Stimulated activated naive CD4-positive, alpha-beta T cell treated with Interleukin-2 at 50 U/mL for 16 hours (primary cell): ENCODE data around the gene SMIM31.

Experiments
- DNase-seq: peaks from one replicate; lab custom pipeline; 2025; lab: John Stamatoyannopoulos, UW

SMIM31 gene

DNA sequence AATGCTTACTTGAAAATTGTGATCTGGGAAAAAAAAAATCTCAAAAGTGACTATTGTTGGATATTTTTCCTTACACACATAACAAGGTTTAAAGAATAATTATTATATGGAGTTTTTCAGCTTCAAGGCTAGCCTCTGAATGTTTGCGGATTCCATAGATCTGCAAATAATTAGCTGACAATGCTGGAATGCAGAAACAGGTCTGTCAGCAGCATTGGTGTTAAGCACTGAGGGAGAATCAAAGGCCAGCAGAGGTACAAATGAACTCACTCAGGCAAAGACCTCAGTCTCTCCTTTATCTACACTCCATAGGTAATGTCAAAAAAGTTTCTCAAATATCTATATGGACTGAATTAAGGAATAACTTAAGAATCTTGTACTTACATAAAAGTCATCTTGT, 35.1 kb downstream of the SMIM31 start:
- DNase-seq, result no peak

DNA sequence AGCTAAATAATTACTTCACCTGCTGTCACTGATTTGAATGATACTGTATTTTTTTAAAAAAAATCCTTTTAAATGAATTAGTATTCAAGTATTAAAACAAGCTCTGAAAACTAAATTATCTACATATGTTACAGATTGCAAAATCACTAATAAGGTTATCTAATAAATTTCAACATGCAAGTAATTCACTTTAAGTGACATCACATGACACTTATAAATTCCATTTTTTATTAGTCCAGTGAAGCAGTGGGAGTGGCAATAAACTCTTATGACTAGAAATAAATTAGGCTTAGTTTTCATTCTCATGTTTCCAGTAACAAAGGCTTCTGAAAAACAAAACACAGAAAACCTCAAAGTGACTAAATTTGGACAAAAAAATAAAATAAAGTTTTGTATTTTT, 36.3 kb downstream of the SMIM31 start:
- DNase-seq, result no peak

DNA sequence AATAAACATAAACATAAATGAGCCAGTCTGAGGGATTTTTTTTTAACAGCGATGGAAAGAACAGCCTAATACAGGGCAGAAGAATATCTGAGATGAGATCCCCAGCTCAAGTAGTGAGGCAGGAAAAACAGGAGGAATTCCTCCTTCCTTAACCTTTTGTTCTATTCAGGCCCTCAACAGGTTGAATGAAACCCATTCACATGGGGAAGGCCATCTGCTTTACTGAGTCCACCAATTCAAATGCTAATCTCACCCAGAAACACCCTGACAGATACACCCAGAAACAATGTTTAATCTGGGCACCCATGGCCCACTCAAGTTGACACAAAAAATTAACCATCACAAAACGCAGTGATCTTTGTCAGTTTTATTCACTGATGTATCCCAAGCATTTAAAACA, 45.5 kb downstream of the SMIM31 start:
- DNase-seq, result no peak

DNA sequence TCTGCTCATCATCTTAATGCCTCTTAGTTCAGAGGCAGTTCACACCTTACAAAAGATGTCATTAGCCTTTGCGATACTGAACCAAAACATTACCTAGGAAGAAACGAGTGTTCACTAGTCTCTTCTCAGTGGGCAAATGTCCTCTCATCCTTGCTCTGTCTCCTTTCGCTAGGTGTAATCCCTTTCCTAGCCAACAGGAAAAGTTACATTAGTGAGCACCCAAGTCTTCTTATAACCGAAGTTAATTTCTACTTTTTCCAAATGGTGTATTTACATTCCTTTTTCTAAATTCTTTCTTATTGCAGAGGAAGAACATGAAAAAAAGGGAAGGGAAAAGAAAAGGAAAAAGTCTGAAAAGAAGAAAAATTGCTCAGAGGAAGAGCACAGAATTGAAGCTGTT, 46.9 kb downstream of the SMIM31 start:
- no peak for DNase-seq

DNA sequence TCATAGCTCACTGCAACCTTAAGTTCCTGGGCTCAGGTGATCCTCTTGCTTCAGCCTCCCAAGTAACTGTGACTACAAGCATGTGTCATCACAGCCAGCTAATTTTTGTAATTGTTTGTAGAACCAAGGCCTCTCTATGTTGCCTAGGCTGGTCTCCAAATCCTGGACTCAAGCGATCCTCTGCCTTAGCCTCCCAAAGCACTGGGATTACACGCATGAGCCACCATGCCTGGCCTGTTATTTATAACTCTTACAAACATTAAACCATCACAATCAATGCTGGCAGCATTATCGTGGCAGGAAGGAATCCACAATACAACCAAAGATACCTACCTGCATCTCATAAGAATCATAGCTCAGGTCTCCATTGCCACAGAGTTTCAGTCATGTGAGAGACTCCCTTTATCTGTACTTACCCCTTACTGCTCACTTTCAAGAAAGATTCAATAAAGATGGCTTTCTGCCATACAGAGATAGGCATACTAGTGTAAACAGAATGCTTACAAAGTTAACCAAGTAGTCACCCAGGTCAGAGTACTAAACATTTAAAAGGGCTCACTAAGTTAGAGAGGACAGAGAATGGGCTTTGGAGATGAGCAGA, 48.5 kb downstream of the SMIM31 start:
- no peak for DNase-seq

DNA sequence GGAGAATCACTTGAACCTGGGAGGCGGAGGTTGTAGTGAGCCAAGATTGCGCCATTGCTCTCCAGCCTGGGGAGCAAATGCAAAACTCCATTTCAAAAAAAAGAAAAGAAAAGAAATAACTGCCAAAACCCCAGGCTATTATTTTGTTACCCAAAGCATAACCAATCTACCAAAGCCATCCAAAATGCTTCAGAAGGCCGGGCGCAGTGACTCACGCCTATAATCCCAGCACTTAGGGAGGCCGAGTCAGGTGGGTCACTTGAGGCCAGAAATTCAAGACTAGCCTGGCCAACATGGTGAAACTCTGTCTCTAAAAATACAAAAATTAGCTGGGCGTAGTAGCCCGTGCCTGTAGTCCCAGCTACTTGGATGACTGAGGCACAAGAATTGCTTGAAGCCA, 49.8 kb downstream of the SMIM31 start:
- no peak for DNase-seq

DNA sequence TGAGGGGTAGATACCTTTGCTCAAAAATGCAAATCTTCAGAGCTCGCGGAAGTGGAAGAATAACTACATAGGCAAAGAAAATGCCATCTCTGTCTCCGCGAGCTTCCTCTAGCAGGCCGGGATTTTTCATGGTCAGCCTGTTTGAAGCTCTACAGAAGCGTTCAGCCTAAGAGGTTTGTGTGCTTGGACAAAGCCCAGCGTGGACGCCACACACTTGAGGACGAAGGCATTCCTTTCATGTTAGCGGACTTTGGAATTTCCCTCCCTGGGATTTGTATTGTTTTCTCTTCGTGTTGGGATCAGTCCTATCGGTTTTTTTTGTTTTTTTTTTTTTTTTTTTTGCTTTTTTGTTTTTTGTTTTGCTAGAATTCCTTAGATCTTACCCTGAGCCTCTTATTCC, 53.7 kb downstream of the SMIM31 start:
- DNase-seq, result no peak

DNA sequence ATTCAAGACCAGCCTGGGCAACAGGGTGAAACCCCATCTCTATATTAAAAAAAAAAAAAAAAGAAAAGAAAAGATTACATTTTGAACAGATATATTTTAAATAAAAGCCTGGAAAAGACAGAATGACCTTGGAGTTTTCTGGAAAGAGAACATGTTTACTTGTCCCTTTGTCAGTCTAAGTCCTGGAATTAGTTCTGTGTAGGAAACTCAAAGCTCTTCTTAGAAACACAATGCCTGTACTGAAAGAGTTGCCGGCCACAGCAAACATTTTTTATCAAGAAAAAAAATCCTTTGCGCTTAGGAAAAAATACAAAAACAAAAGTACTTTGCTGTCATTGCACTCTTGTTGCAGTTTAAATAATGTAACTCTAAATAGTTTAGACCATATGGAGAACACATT, 59.6 kb downstream of the SMIM31 start:
- no peak for DNase-seq

DNA sequence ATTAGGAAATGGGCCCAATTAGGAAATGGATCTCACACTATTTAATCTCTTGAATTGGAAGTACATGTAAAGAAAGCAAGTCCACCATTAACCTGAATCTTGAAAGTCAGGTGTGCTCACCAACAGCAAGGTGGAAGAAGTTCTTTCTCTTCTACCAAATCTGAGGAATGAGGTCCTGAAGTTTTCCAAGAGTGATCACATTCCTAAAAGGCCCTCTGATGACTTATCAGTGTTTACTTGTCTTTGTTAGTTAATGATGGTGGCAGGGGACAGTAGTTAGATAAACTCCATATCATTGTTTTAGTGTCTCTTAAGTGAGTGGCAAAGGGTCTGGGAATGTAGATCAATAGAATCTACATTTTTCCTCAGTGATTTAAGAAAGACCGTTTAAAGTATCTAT, 61.8 kb downstream of the SMIM31 start:
- no peak for DNase-seq

DNA sequence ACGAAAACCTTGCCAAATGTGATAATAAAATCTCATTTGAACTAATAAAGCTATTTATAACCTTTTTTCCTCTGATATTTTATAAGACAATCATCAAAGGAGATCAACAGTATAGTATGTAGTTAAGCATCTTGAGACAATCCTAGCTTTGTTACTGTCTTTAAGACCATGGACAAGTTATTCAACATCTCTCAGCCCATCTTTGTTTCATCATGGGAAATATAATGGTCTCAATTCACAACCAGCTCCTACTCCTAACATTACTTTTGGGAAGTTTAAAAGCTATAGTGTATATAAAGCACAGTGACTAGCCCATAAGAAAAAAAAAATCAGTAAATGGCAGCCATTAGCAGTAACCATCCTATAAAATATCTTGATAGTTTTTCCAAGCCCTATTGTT, 65.4 kb downstream of the SMIM31 start:
- DNase-seq, result no peak

DNA sequence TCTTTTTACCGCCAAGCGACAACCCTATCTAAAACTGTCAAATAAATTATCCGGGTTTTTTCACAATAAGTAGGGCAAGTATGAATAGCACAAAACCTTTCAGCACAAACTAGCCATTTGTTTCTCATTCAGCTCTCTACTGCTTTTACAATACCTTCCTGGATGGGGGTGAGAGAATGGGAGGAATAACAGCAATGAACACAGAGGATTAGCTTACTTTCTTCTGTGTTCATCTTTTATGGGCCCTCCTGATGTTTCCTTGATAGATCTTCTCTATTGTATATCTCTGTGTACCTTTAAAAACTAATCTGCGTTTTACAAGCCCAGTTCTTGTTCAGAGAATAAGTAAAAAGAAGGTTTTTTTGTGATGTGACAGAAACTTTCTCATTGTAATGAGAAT, 67.8 kb downstream of the SMIM31 start:
- no peak for DNase-seq

DNA sequence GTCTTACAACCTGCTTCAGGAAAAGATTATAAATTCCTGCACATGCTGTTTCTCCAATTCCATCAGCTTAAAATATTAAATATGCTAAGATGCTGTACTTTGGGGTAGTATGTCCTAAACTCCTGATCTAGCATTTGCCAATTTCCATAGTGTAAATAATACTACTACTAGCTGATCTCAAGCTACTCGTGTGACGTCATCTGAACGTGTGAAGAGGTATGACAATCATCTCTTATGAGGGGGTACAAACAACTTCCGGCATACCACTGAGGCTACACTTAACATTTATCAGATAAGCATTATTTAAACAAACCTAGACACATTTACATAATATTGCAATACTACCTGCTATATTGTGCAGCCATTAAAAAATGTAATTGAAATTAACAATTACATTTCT, 70.7 kb downstream of the SMIM31 start:
- no peak for DNase-seq

DNA sequence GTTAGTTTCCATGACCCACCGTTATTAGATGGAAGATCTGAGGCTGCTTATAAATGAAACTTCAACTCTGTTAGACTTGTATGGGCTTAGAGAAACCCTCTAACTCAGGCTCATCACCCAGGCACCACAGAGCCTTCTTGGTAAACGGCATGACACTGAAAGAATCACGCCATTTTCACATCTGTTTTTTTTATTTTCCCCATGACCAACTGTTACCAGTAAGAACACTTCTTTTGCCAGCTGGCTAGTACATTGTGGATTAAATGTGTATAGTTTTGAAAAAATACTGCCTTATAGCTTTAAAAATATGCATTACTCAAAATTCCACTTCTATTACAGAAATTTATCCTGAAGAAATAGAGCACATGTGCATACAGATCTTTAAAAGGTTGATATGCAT, 75.0 kb downstream of the SMIM31 start:
- DNase-seq, result no peak

DNA sequence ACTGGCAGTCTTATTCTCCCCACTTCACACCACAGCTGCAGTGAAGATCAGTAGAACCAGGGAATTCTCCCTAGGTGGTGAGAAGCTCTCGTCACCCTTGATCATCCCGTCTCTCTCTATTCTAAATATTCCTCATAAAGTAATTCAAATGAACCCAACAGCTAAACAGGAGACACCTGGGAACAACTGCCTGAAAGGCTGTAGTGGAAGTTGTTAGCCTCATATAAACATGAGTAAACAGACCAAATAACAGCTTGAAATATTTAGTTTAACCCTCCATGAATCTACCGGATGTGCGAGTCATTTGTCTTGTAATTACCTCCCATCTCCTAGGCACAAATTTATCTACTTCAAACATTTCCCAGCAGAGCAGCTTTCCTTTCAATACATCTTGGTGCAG, 92.6 kb downstream of the SMIM31 start:
- DNase-seq, result no peak

DNA sequence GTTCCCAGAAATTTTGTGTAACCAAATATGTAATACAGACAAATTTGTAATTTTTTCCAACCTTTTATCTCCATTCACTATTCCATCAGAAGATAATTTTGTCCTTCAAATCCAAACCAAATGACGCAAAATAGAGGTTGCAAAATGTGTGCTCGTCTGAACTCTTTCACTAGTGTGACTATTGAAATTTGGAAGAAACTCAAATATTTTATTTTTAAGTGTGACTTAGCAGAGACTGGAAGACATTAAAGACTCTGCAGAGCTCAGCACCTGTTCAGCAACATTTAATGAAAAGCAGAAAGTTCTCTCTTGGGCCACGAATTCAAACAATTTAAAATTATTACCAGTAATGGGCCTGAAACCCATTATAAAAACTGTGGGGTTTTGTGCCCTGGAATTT, 93.1 kb downstream of the SMIM31 start:
- no peak for DNase-seq

DNA sequence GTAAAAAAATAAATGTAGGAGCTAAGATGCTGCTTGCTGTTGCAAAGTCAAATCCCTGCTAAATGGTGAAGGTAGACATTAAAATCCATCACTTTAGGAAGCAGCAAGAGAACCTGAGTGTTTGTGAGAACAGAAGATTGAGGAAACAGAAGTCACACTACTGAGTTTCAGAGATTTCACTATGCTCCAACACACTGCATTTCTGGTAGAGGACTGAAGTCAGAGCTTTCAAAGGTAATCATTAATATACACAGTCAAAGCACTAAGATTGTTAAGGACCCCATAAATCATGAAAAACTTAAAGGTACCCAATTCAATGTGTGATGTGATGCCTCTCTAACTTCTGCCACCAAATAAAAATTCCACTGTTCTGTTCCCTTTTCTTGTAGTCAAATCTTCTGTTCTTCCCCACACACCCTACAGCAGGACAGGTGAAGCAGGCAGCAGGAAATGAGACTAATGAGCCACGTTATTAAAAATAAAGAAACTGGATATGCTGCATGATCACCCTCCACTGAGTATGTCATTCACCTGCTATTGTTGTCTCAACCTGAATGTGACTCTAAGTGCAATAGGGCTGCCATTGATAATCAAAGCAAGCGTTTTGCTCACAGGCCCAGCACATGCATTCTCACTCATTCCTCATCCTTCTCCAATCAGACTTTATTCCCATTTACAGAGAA, 94.2 kb downstream of the SMIM31 start:
- DNase-seq, result no peak
